HL-60 (cell line): ENCODE results near the gene FSD2.

Experiments used
- DNase-seq, 2 experiments: peaks; one replicate each; pipeline ENCODE4 v3.0.0-alpha.2; 2010 to 2020; ENCODE audit warnings: low read depth in 1 of 2, low spot score in 1 of 2
- H3K27ac ChIP-seq: fragments of 250-450 bp; sonication (Bioruptor Pico); replicated peaks from 2 replicates; pipeline ENCODE4 v1.5.1; 2020; ENCODE audit warnings: mild to moderate bottlenecking, moderate library complexity
- H3K27me3 ChIP-seq: fragments of 250-450 bp; sonication (Bioruptor Pico); 2 replicates; pipeline ENCODE4 v1.5.1; 2021; ENCODE audit warnings: mild to moderate bottlenecking, moderate library complexity; ENCODE audit not compliant: insufficient read depth, poor library complexity, severe bottlenecking
- H3K4me3 ChIP-seq: replicated peaks from 2 replicates; pipeline ENCODE4 v1.5.1; 2011; ENCODE audit warnings: mild to moderate bottlenecking, control low read depth, low read length; ENCODE audit not compliant: insufficient read depth
- GABPA ChIP-seq: IDR thresholded peaks from 2 replicates; pipeline ENCODE4 v1.6.1; 2012; ENCODE audit warnings: low read depth
- POLR2AphosphoS5 ChIP-seq: IDR thresholded peaks from 2 replicates; pipeline ENCODE4 v1.6.1; 2012; ENCODE audit warnings: low read depth
- SPI1 ChIP-seq: IDR thresholded peaks from 2 replicates; pipeline ENCODE4 v1.6.1; 2012; ENCODE audit warnings: low read depth, mild to moderate bottlenecking, borderline replicate concordance
- long read RNA-seq: library from polyadenylated mRNA; unstranded; transcript quantifications from one replicate; pipeline ENCODE4 v2.0.0, GENCODE V29; 2020
- TF ChIP-seq, protein P1 (sequence below): IDR thresholded peaks from 2 replicates; pipeline ENCODE4 v1.6.1; 2012; ENCODE audit warnings: low read depth; ENCODE audit not compliant: insufficient replicate concordance
- TF ChIP-seq, protein P2 (sequence below): IDR thresholded peaks from one replicate; pipeline ENCODE4 v1.5.1; 2011; ENCODE audit warnings: low read length, control low read depth, inconsistent platforms; ENCODE audit not compliant: insufficient read depth

FSD2 gene, protein sequence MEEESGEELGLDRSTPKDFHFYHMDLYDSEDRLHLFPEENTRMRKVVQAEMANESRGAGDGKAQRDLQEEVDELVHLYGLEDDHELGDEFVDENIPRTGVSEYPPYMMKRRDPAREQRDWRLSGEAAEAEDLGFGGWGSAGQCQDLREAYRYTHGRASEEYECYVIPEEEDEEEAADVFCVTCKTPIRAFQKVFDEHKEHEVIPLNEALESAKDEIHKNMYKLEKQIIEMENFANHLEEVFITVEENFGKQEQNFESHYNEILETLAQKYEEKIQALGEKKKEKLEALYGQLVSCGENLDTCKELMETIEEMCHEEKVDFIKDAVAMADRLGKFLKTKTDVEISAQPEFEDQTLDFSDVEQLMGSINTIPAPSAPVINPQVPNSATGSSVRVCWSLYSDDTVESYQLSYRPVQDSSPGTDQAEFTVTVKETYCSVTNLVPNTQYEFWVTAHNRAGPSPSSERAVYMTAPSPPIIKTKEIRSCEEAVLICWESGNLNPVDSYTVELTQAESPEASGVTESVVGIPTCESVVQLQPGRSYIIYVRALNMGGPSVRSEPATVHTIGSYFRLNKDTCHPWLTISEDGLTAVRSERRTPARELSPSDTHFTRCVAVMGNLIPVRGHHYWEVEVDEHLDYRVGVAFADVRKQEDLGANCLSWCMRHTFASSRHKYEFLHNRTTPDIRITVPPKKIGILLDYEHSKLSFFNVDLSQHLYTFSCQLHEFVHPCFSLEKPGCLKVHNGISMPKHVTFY
- long read RNA-seq, partial matches to known transcripts: 0 of 3 reads
- long read RNA-seq, other reads (novel, unspliced or antisense): 3 of 3 reads

DNA sequence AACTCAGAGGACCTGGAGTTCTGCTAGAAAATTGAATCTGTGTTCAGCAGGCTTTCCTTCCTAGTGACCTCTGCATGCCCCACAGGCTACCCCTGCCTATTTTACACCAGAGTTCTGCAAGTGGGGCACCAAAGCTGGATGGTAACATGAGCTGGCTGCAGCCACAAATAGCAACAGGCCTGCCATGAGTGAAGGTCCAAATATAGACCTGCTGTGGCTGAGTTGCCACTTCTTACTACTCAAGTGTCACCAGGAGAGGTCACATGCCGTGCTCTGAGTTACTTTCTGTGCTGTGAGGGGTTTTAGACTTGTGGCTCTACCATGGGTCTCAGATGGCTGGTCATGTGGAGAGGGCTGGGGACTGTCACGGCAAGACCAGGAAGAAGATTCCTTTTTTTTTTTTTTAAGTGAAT lies at the start of gene FSD2:
TSS of gene FSD2 (minus strand) at position 76 of the 413 bp plus-strand sequence. CDS start 18,679 bp downstream, outside the sequence.
- H3K4me3 ChIP-seq: no peak within 1 kb of the TSS
- H3K27me3 ChIP-seq: no peaks in the 10 kb centered on the region
- H3K27ac ChIP-seq: no peak within 1 kb of the TSS
- no peak for DNase-seq
- no peak for TF ChIP-seq SPI1
- TF ChIP-seq GABPA: no peak
- TF ChIP-seq, protein P1, sequence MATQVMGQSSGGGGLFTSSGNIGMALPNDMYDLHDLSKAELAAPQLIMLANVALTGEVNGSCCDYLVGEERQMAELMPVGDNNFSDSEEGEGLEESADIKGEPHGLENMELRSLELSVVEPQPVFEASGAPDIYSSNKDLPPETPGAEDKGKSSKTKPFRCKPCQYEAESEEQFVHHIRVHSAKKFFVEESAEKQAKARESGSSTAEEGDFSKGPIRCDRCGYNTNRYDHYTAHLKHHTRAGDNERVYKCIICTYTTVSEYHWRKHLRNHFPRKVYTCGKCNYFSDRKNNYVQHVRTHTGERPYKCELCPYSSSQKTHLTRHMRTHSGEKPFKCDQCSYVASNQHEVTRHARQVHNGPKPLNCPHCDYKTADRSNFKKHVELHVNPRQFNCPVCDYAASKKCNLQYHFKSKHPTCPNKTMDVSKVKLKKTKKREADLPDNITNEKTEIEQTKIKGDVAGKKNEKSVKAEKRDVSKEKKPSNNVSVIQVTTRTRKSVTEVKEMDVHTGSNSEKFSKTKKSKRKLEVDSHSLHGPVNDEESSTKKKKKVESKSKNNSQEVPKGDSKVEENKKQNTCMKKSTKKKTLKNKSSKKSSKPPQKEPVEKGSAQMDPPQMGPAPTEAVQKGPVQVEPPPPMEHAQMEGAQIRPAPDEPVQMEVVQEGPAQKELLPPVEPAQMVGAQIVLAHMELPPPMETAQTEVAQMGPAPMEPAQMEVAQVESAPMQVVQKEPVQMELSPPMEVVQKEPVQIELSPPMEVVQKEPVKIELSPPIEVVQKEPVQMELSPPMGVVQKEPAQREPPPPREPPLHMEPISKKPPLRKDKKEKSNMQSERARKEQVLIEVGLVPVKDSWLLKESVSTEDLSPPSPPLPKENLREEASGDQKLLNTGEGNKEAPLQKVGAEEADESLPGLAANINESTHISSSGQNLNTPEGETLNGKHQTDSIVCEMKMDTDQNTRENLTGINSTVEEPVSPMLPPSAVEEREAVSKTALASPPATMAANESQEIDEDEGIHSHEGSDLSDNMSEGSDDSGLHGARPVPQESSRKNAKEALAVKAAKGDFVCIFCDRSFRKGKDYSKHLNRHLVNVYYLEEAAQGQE: no peak
- TF ChIP-seq, protein P2, sequence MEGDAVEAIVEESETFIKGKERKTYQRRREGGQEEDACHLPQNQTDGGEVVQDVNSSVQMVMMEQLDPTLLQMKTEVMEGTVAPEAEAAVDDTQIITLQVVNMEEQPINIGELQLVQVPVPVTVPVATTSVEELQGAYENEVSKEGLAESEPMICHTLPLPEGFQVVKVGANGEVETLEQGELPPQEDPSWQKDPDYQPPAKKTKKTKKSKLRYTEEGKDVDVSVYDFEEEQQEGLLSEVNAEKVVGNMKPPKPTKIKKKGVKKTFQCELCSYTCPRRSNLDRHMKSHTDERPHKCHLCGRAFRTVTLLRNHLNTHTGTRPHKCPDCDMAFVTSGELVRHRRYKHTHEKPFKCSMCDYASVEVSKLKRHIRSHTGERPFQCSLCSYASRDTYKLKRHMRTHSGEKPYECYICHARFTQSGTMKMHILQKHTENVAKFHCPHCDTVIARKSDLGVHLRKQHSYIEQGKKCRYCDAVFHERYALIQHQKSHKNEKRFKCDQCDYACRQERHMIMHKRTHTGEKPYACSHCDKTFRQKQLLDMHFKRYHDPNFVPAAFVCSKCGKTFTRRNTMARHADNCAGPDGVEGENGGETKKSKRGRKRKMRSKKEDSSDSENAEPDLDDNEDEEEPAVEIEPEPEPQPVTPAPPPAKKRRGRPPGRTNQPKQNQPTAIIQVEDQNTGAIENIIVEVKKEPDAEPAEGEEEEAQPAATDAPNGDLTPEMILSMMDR: no peak
- no peak for TF ChIP-seq POLR2AphosphoS5

DNA sequence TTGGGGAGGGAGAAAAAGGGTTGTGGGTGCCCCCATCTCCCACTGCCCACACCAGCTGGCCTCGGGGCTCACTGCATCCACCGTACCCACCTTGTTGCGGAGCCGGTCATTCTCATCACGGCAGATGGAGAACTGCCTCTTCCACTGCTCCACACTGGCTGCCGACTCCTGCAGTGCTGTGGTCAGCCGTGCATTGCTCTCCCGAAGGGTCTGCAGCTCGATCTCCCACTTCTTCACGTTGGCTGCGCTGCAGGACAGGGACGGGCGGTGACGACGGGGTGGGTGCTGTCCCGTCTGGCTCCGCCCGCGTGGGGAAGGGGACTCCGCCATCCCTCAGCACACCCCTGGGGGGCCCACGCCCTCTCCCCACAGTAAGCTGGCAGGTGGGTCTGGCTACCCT lies 48.7 kb upstream of the FSD2 start:
- TF ChIP-seq, protein P1: no peak
- TF ChIP-seq SPI1 (no peak), POLR2AphosphoS5 (no peak)
- TF ChIP-seq, protein P2: no peak
- DNase-seq: no peak
- H3K27ac ChIP-seq: no peak overlapping the region
- H3K4me3 ChIP-seq: no peak overlapping the region
- no peaks in the 10 kb centered on the region for H3K27me3 ChIP-seq

DNA sequence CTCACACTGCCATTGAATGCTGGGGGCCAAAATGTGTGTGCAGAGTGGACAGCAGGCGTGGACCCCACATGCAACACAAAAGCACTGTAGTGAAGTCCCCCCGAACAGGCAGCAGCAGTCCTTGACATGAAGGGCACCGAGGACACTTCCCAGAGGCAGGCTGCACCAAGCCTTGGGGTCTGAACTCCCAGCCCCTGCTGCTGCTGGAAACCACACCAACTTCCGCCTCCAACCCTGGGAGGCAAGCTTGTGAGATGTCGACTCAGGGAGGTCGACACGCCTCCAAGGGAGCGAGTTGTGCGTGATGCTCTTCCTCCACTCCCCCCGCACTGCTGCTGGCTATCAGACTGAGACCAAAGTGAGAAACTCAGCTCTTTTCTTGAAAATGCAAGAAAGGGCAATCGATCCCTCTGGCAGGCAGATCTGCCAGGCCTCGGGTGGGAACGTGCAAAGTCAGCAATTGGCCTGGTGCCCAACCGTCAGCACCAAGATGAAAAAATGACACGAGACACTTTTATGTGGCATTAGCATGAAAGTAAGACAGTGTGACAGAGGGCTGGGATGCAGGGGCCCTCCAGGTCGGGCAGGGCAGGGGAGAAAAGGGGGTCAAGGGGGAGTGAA lies 47.2 kb upstream of the FSD2 start:
- TF ChIP-seq SPI1 (no peak), POLR2AphosphoS5 (no peak)
- Histone ChIP-seq H3K27ac (no peak overlapping the region), H3K27me3 (no peaks in the 10 kb centered on the region), H3K4me3 (no peak overlapping the region)
- no peak for DNase-seq

DNA sequence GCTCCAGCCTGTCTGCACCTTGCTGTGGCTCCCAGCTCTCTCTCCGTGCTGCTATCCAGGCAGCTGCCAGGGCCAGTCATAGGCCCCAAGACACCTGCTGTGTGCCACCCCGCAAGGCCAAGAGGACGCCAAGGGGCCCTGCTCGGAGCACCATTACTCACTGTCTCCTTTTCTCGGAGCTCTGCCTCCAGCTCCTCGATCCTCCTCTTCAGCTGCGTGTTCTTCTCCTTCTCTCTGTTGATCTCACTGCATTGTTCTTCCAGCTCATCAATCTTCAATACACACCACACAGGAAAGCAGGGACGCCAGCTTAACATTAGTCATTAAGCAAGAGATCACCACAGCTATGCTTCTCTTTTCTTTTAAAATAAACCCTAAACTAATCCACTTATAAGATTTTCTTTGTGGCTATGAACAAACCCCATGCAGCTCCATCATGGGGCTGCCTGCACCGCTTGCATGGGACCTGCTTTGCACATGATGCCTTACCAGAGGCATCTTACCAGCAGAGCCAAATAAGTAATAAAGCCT lies 46.2 kb upstream of the FSD2 start:
- no peak overlapping the region for H3K4me3 ChIP-seq
- TF ChIP-seq, protein P2: no peak
- TF ChIP-seq SPI1 (no peak), POLR2AphosphoS5 (no peak), GABPA (no peak)
- TF ChIP-seq, protein P1: no peak
- DNase-seq: no peak
- H3K27me3 ChIP-seq: no peaks in the 10 kb centered on the region
- H3K27ac ChIP-seq: no peak overlapping the region
